Activated CD8-positive, alpha-beta T cell treated with anti-CD3 and anti-CD28 coated beads, Interleukin-2, amount 10 ng/mL, durations not matched to agents 7 days and 5 days (primary cell): ENCODE measurements around the gene POLR2I. TPM values are rescaled to one million over a fixed set of nuclear protein-coding genes. Genes with fewer than 3 reads are reported as not detected.
"Not testable (repeated sequence)": the region's sequence is repeated elsewhere in the genome, so short reads cannot be mapped to it uniquely, and the experiment has no call there.

Experiments used
- ATAC-seq: fragments of 150-1000 bp; cut with Tn5 transposase; one replicate; pipeline ENCODE4 v1.10.0; 2021; ENCODE audit warnings: moderate library complexity
- CTCF ChIA-PET: fragments of 350-600 bp; sonication (Branson Sonifier 250); formaldehyde crosslinking; loops from one replicate; lab custom pipeline; 2021; ENCODE audit warnings: antibody characterized with exemption; lab: Charles Lee
- POLR2A ChIA-PET: fragments of 350-600 bp; sonication (Branson Sonifier 250); formaldehyde crosslinking; loops from one replicate; lab custom pipeline; 2021; ENCODE audit warnings: antibody characterized with exemption; lab: Charles Lee
- DNase-seq: peaks from one replicate; pipeline ENCODE4 v3.0.0-alpha.2; 2020
- H3K27ac Mint-ChIP-seq: one replicate; pipeline ENCODE4 v1.8.0; 2021; ENCODE audit warnings: mild to moderate bottlenecking, mixed read lengths
- H3K27me3 Mint-ChIP-seq: one replicate; pipeline ENCODE4 v1.8.0; 2021; ENCODE audit warnings: low read depth, mixed read lengths
- H3K36me3 Mint-ChIP-seq: one replicate; pipeline ENCODE4 v1.8.0; 2021; ENCODE audit warnings: low read depth, mixed read lengths
- H3K4me1 Mint-ChIP-seq: one replicate; pipeline ENCODE4 v1.8.0; 2021; ENCODE audit warnings: low read depth, mixed read lengths
- H3K4me3 Mint-ChIP-seq: one replicate; pipeline ENCODE4 v1.8.0; 2021; ENCODE audit warnings: mild to moderate bottlenecking, mixed read lengths
- H3K9me3 Mint-ChIP-seq: one replicate; pipeline ENCODE4 v1.8.0; 2022; ENCODE audit warnings: mixed read lengths; ENCODE audit not compliant: insufficient read depth
- total RNA-seq, 2 experiments: library from RNA; stranded (reverse); gene quantifications; one replicate each; pipeline ENCODE4 v1.2.3, GENCODE V29; 2021

The POLR2I gene
- total RNA-seq, 2 experiments from 2014 or later: 50.5 to 57.3 TPM

DNA sequence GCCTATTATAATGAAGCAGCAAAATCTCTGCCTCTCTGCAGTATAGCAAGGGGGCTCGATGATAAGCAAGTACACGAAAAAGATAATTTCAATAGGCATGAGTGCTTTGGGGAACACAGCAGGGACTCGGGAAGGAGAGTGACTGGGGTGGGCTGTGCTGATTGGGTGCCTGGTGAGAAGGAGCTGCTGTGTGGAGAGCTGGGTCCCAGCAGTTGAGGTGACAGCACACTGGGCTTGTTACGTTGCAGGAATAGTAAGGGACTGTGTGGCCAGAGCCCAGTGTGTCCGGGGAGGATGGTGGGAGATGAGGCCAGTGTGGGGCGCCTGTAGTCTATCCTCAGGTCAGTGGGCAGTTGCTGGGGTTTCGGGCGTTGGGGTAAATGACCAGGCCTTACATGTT lies 42.6 kb downstream of the POLR2I start:
- no peaks in the 10 kb centered on the region for H3K9me3 Mint-ChIP-seq
- no peak overlapping the region for H3K4me3 Mint-ChIP-seq
- H3K36me3 Mint-ChIP-seq: peaks cover 64% of the 10 kb centered on the region
- POLR2A ChIA-PET: no interaction called here
- no peaks in the 10 kb centered on the region for H3K27me3 Mint-ChIP-seq
- no peak for DNase-seq
- CTCF ChIA-PET: no interaction called here
- H3K4me1 Mint-ChIP-seq: no peaks in the 10 kb centered on the region
- no peak for ATAC-seq
- H3K27ac Mint-ChIP-seq: no peak overlapping the region

DNA sequence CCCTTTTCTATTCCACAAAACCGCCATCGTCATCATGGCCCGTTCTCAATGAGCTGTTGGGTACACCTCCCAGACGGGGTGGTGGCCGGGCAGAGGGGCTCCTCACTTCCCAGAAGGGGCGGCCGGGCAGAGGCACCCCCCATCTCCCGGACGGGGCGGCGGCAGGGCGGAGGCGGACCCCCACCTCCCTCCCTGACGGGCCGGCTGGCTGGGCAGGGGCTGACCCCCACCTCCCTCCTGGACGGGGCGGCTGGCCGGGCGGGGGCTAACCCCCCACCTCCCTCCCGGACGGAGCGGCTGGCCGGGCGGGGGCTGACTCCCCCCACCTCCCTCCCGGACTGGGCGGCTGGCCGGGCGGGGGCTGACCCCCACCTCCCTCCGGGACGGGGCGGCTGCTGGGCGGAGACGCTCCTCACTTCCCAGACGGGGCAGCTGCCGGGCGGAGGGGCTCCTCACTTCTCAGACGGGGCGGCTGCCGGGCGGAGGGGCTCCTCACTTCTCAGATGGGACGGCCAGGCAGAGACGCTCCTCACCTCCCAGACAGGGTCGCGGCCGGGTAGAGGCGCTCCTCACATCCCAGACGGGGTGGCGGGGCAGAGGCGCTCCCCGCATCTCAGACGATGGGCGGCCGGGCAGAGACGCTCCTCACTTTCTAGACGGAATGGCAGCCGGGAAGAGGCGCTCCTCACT lies 45.7 kb downstream of the POLR2I start:
- H3K4me1 Mint-ChIP-seq, CTCF ChIA-PET, H3K27ac Mint-ChIP-seq, H3K27me3 Mint-ChIP-seq, POLR2A ChIA-PET, H3K9me3 Mint-ChIP-seq, H3K4me3 Mint-ChIP-seq, ATAC-seq, DNase-seq: not testable (repeated sequence)
- H3K36me3 Mint-ChIP-seq: peaks cover 72% of the 10 kb centered on the region

DNA sequence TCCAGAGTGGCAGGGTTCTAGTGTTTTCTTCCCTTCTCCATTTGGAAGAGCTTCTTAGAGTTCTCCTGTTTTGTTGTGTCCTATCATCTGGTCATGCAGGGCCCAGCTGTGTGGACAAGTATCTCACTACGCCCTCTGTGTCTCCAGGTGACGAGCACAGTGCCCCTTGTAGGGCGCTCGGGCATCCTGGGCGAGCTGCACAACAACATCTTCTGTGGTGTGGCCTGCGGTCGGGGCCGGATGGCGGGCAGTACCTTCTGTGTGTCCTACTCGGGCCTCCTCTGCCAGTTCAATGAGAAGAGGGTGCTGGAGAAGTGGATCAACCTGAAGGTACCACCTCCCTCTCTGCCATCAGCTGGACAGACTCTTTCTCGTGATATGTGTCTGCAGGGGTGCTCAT lies 47.0 kb downstream of the POLR2I start:
- H3K4me1 Mint-ChIP-seq: no peaks in the 10 kb centered on the region
- H3K27ac Mint-ChIP-seq: no peak overlapping the region
- ChIA-PET CTCF (no interaction called here), POLR2A (interaction anchor here (1.7 kb wide), 1 partner anchor 47 kb away, joined by 3 read pairs; the partner anchor contains the start of genes POLR2I and TBCB)
- DNase-seq (no peak), ATAC-seq (no peak)
- H3K27me3 Mint-ChIP-seq: no peaks in the 10 kb centered on the region
- no peaks in the 10 kb centered on the region for H3K9me3 Mint-ChIP-seq
- no peak overlapping the region for H3K4me3 Mint-ChIP-seq
- peaks cover 70% of the 10 kb centered on the region for H3K36me3 Mint-ChIP-seq

DNA sequence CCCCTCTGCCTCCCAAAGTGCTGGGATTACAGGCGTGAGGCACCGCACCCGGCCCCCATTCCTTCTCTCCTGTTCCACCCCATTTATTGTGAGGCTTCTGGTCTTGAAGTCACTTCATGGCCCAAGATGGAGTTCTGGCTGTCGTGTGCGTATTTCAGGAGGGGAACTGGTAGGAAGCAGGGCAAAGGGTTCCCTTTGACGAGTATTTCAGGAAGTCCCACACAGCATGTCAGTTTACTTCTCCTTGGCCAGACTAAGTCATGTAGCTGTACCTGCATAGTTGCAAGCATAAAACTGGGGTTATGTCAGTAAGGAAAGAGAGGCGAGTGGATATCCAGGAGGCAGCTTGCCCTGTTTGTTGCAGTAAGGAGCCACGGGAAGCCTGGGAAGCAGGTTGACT lies 49.8 kb downstream of the POLR2I start:
- H3K27ac Mint-ChIP-seq: no peak overlapping the region
- ATAC-seq (no peak), DNase-seq (no peak)
- CTCF ChIA-PET: no interaction called here
- H3K27me3 Mint-ChIP-seq: no peaks in the 10 kb centered on the region
- H3K4me1 Mint-ChIP-seq: no peaks in the 10 kb centered on the region
- no peak overlapping the region for H3K4me3 Mint-ChIP-seq
- peaks cover 70% of the 10 kb centered on the region for H3K36me3 Mint-ChIP-seq
- H3K9me3 Mint-ChIP-seq: no peaks in the 10 kb centered on the region
- POLR2A ChIA-PET: no interaction called here

Other genes starting within 250 kb of the POLR2I start
- gene APLP1, start 246.3 kb downstream of the POLR2I start, total RNA-seq: 1 to 10 TPM in 1 of 2 experiments, under 1 TPM in 1; 0.87 to 1.4 TPM
- gene NFKBID, start 214.3 kb downstream of the POLR2I start, total RNA-seq: 10 to 100 TPM; 39.0 to 40.7 TPM
- 100 to 1,000 TPM; 196 to 216 TPM for gene HCST, start 212.3 kb downstream of the POLR2I start, total RNA-seq
- gene TYROBP, start 206.6 kb downstream of the POLR2I start, total RNA-seq: under 1 TPM; 0.52 to 0.71 TPM
- gene LRFN3, start 178.5 kb downstream of the POLR2I start, total RNA-seq: 10 to 100 TPM in 1 of 2 experiments, 1 to 10 TPM in 1; 9.8 to 10.3 TPM
- gene SDHAF1, start 119.7 kb downstream of the POLR2I start, total RNA-seq: 10 to 100 TPM; 20.1 to 21.4 TPM
- gene SYNE4, start 106.1 kb downstream of the POLR2I start, total RNA-seq: 1 to 10 TPM; 1.8 to 2.6 TPM
- 10 to 100 TPM; 43.3 to 47.2 TPM for gene ALKBH6, start 100.7 kb downstream of the POLR2I start, total RNA-seq
- 1 to 10 TPM in 1 of 2 experiments, under 1 TPM in 1; 0.74 to 1.7 TPM for gene CLIP3, start 82.0 kb downstream of the POLR2I start, total RNA-seq
- gene THAP8, start 60.6 kb downstream of the POLR2I start, total RNA-seq: 1 to 10 TPM; 5.7 to 5.8 TPM
- gene WDR62, start 60.0 kb downstream of the POLR2I start, total RNA-seq: 10 to 100 TPM; 43.6 to 44.5 TPM
- under 1 TPM in 1 of 2 experiments, not detected in 1; 0.58 TPM for gene OVOL3, start 3.7 kb downstream of the POLR2I start, total RNA-seq
- gene TBCB, start 593 bp upstream of the POLR2I start, total RNA-seq: 100 to 1,000 TPM; 186 to 200 TPM
- 100 to 1,000 TPM; 547 to 569 TPM for gene CAPNS1, start 25.2 kb upstream of the POLR2I start, total RNA-seq
- gene COX7A1, start 37.6 kb upstream of the POLR2I start, total RNA-seq: not detected
- gene ZNF565, start 99.8 kb upstream of the POLR2I start, total RNA-seq: 1 to 10 TPM; 2.2 to 2.7 TPM
- 10 to 100 TPM; 61.7 to 63.8 TPM for gene ZNF146, start 100.2 kb upstream of the POLR2I start, total RNA-seq